Measurements from ENCODE around the gene RMI1.
"Not testable (repeated sequence)": the region's sequence is repeated elsewhere in the genome, so short reads cannot be mapped to it uniquely, and the experiment has no call there.

RMI1 gene

GRCh38 chr9:84003246-84003645 is 22.6 kb downstream of the RMI1 start:
- no peak for DNase-seq
- TF ChIP-seq POLR2A (IDR thresholded peaks at IDR 0.05; ENCODE audit: low read length), result no peak
- TF ChIP-seq GATA1 (IDR thresholded peaks at IDR 0.05; ENCODE audit: low read depth, low read length), result no peak

- DNase-seq, result no peak
- TF ChIP-seq GATA1 (IDR thresholded peaks at IDR 0.05; ENCODE audit: low read depth, low read length), result no peak
- TF ChIP-seq POLR2A (IDR thresholded peaks at IDR 0.05; ENCODE audit: low read length), result no peak
These were observed 27.1 kb downstream of the RMI1 start for GRCh38 chr9:84007662-84008061.

GRCh38 chr9:84024041-84024575 is 43.5 kb downstream of the RMI1 start:
- DNase-seq, result no peak
- no peak for TF ChIP-seq GATA1 (IDR thresholded peaks at IDR 0.05; ENCODE audit: low read depth, low read length)
- TF ChIP-seq POLR2A (IDR thresholded peaks at IDR 0.05; ENCODE audit: low read length), result no peak

GRCh38 chr9:84027201-84027600 is 46.6 kb downstream of the RMI1 start:
- TF ChIP-seq POLR2A (IDR thresholded peaks at IDR 0.05; ENCODE audit: low read length), result no peak
- TF ChIP-seq GATA1 (IDR thresholded peaks at IDR 0.05; ENCODE audit: low read depth, low read length), result no peak
- no peak for DNase-seq

GRCh38 chr9:84031534-84031933 is 50.9 kb downstream of the RMI1 start:
- TF ChIP-seq GATA1 (IDR thresholded peaks at IDR 0.05; ENCODE audit: low read depth, low read length) (no peak), POLR2A (IDR thresholded peaks at IDR 0.05; ENCODE audit: low read length) (no peak)
- DNase-seq, result no peak

GRCh38 chr9:84041857-84042256 is 61.3 kb downstream of the RMI1 start:
- DNase-seq, result not testable (repeated sequence)

GRCh38 chr9:84045481-84046097 is 65.0 kb downstream of the RMI1 start:
- no peak for DNase-seq
- TF ChIP-seq POLR2A (IDR thresholded peaks at IDR 0.05; ENCODE audit: low read length) (no peak), GATA1 (IDR thresholded peaks at IDR 0.05; ENCODE audit: low read depth, low read length) (no peak)
